MM.1S (cell line): Measurements from ENCODE around the gene KIR3DL3.
"Not testable (repeated sequence)": the region's sequence is repeated elsewhere in the genome, so short reads cannot be mapped to it uniquely, and the experiment has no call there.

Experiments used
- DNase-seq: peaks from one replicate; pipeline ENCODE4 v3.0.0-alpha.2; 2015
- H2AFZ ChIP-seq: fragments of 300-600 bp; sonication (generic); 2 replicates; pipeline ENCODE4 v1.6.0; 2016; ENCODE audit warnings: antibody characterized with exemption, low read length
- H3F3A ChIP-seq: fragments of 300-600 bp; sonication (generic); 2 replicates; pipeline ENCODE4 v1.6.1; 2016; ENCODE audit warnings: mild to moderate bottlenecking, antibody characterized with exemption, low read length, moderate library complexity, mixed read lengths; ENCODE audit not compliant: insufficient read depth
- H3K27ac ChIP-seq: fragments of 300-600 bp; sonication (generic); 2 replicates; pipeline ENCODE4 v1.5.1; 2016; ENCODE audit warnings: mild to moderate bottlenecking, low read length
- H3K27me3 ChIP-seq: fragments of 300-600 bp; sonication (generic); replicated peaks from 2 replicates; pipeline ENCODE4 v1.6.0; 2016; ENCODE audit warnings: low read length; ENCODE audit not compliant: insufficient read depth
- H3K36me3 ChIP-seq: fragments of 300-600 bp; sonication (generic); replicated peaks from 2 replicates; pipeline ENCODE4 v1.6.1; 2016; ENCODE audit warnings: mild to moderate bottlenecking, low read length, mixed read lengths; ENCODE audit not compliant: insufficient read depth
- H3K4me1 ChIP-seq: fragments of 300-600 bp; sonication (generic); 2 replicates; pipeline ENCODE4 v1.6.1; 2016; ENCODE audit warnings: low read length, mixed read lengths
- H3K4me2 ChIP-seq: fragments of 300-600 bp; sonication (generic); 2 replicates; pipeline ENCODE4 v1.6.0; 2016; ENCODE audit warnings: low read depth, low read length
- H3K4me3 ChIP-seq: fragments of 300-600 bp; sonication (generic); 2 replicates; pipeline ENCODE4 v1.5.1; 2016; ENCODE audit warnings: low read length, mixed read lengths
- H3K79me2 ChIP-seq: fragments of 300-600 bp; sonication (generic); 2 replicates; pipeline ENCODE4 v1.6.1; 2016; ENCODE audit warnings: mixed run types, low read length, mixed read lengths
- H3K9ac ChIP-seq: fragments of 300-600 bp; sonication (generic); 2 replicates; pipeline ENCODE4 v1.6.1; 2016; ENCODE audit warnings: low read length, mixed read lengths
- H3K9me2 ChIP-seq: fragments of 300-600 bp; sonication (generic); replicated peaks from 2 replicates; pipeline ENCODE4 v1.6.1; 2016; ENCODE audit warnings: mild to moderate bottlenecking, low read length, mixed read lengths; ENCODE audit not compliant: insufficient read depth
- H3K9me3 ChIP-seq: fragments of 300-600 bp; sonication (generic); replicated peaks from 2 replicates; pipeline ENCODE4 v1.6.1; 2016; ENCODE audit warnings: mild to moderate bottlenecking, low read length, mixed read lengths; ENCODE audit not compliant: insufficient read depth
- H4K20me1 ChIP-seq: fragments of 300-600 bp; sonication (generic); 2 replicates; pipeline ENCODE4 v1.6.1; 2016; ENCODE audit warnings: mild to moderate bottlenecking, low read length, moderate library complexity, mixed read lengths; ENCODE audit not compliant: insufficient read depth

Gene KIR3DL3

DNA sequence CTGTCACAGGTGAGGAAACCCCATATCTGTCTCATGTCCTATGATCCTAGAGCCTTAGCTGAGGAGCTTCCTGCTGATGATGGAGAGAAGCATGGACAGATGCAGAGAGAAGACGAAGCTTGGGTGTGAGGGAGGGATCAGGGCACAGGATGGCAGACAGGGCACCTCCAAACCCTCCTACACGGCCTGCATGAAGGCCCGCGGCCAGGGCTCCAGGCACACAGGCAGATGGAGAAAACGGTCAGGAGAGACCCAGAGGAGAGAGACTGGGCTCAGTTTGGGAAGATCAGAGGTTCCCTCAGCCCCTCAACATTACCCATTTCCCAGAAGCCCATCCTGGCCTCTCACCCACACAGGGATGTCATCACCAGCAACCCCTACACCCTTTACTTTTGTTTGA is 19.8 kb downstream of the KIR3DL3 start:
- H2AFZ ChIP-seq, H3K4me3 ChIP-seq, H3K27ac ChIP-seq, H3F3A ChIP-seq, H3K4me2 ChIP-seq, H3K9me2 ChIP-seq, H4K20me1 ChIP-seq, H3K9ac ChIP-seq, DNase-seq, H3K36me3 ChIP-seq, H3K79me2 ChIP-seq, H3K9me3 ChIP-seq, H3K4me1 ChIP-seq: not testable (repeated sequence)
- peaks cover 19% of the 10 kb centered on the region; the same call in 1 of the 2 replicates for H3K27me3 ChIP-seq

DNA sequence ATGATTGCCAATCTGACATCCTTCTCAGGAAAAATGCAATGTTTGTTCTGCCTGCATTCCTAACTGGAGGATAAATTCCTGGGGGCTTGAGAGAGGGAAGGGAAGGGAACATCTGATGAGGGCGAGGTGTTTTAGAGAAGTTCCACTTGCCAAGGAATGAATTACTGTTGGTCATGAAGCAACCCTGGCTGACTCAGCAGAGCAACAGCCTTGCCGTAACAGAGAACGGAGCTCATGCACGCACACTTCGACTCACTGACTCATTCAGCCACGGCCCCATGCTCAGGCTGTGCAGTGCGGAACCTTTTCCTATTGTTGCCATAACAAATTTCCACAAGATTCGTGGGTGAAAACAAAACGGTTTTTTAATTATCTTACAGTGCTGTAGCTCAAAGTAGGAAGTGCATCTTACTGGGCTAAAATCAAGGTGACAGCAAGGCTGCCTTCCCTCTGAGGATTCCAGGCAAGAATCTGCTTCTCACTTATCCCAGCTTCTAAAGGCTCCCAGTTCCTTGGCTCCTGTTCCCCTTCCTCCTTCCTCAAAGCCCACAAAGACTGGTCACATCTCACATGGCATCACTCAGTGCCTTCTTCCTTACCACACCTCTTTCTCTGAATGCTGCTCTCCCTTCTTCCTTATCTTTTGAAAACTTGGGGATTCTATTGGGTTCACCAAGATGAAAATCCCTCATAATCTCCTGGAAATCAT is 23.5 kb downstream of the KIR3DL3 start:
- H3K4me1 ChIP-seq, H3K4me2 ChIP-seq, H4K20me1 ChIP-seq, H3K9me3 ChIP-seq, H3K9me2 ChIP-seq, H3K9ac ChIP-seq, H3K27me3 ChIP-seq, H3K4me3 ChIP-seq, H3K27ac ChIP-seq, H3K36me3 ChIP-seq, H3F3A ChIP-seq, H2AFZ ChIP-seq, H3K79me2 ChIP-seq, DNase-seq: not testable (repeated sequence)

DNA sequence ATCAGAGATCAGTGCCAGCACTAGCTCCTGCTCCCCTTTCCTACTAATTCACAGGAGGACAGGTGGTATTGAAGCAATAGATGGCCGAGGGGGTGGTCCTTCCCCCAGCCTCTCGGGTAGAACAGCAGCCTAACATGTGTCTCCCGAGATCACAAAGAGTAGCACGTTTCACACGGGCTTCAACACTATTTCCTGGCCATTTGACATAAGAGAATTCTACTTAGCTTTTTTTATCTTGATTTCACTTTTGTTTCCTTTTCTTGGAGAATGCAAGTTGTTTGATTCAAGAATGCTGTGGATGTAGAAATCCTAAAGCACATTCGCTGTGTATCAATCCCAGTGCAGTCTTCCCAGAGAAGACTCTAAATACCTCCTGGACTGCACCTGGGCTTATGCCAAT is 26.0 kb downstream of the KIR3DL3 start:
- not testable (repeated sequence) for H3K4me1 ChIP-seq, H3K9ac ChIP-seq, H3K27ac ChIP-seq, H3K4me3 ChIP-seq, H2AFZ ChIP-seq, H3F3A ChIP-seq, H3K27me3 ChIP-seq, H4K20me1 ChIP-seq, H3K4me2 ChIP-seq, DNase-seq, H3K9me2 ChIP-seq, H3K79me2 ChIP-seq, H3K9me3 ChIP-seq, H3K36me3 ChIP-seq

DNA sequence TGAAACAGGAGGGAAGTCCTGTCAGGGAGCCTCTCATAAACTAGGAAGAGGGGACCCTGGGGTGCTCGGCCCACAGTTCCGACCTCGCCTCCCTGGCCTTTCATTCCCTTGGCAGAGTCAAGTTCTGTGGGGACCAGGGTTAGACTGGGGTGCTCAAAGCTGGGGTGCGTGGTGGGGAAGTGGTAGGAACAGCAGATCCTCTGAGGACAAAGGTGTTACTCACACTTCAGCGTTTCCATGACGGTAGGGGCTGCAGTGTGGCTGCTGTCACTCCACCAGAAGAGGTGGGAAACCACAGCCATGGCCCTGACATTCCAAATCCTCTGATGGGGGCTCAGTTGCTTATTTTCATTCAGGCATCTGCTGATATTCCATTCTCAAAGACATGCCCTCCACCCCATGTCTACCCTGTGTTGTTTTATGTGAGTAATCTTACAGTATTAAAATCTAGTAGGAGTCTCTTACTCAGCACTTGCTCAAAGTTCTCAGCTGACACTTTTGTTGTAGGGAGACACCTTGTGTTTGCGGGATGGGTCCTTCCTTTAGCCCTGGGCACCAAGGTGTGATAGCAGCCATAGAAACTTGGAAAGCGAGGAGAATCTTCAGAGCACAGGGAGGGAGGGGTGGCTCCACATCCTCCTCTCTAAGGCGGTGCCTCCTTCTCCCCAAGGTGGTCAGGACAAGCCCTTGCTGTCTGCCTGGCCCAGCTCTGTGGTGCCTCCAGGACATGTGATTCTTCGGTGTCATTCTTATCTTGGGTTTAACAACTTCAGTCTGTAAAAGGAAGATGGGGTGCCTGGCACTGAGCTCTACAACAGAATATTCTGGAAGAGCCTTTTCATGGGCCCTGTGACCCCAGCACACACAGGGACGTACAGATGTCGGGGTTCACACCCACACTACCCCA is 32.2 kb downstream of the KIR3DL3 start:
- not testable (repeated sequence) for H3K4me3 ChIP-seq, H3K9me2 ChIP-seq, H4K20me1 ChIP-seq, H3K79me2 ChIP-seq, H3K27me3 ChIP-seq, H3K9ac ChIP-seq, H3K27ac ChIP-seq, H3K4me2 ChIP-seq, H3K4me1 ChIP-seq, H3F3A ChIP-seq, H3K36me3 ChIP-seq, H3K9me3 ChIP-seq, H2AFZ ChIP-seq, DNase-seq

DNA sequence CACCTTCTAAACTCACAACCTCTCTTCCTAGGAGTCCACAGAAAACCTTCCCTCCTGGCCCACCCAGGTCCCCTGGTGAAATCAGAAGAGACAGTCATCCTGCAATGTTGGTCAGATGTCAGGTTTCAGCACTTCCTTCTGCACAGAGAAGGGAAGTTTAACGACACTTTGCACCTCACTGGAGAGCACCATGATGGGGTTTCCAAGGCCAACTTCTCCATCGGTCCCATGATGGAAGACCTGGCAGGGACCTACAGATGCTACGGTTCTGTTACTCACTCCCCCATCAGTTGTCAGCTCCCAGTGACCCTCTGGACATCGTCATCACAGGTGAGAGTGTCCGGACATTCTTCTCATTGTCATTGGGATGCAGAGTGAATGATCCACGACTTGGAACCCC is 34.3 kb downstream of the KIR3DL3 start:
- H3K27me3 ChIP-seq, H3K9me2 ChIP-seq, DNase-seq, H4K20me1 ChIP-seq, H3K4me2 ChIP-seq, H3K27ac ChIP-seq, H3K79me2 ChIP-seq, H3K9me3 ChIP-seq, H2AFZ ChIP-seq, H3K4me1 ChIP-seq, H3K36me3 ChIP-seq, H3F3A ChIP-seq, H3K9ac ChIP-seq, H3K4me3 ChIP-seq: not testable (repeated sequence)

DNA sequence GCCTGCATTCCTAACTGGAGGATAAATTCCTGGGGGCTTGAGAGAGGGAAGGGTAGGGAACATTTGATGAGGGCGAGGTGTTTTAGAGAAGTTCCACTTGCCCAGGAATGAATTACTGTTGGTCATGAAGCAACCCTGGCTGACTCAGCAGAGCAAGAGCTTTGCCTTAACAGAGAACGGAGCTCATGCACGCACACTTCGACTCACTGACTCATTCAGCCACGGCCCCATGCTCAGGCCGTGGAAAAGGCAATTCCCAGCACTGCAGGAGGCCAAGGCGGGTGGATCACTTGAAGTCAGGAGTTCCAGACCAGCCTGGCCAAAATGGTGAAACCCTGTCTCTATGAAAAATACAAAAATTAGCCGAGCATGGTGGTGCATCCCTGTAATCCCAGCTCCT is 40.0 kb downstream of the KIR3DL3 start:
- H3K4me3 ChIP-seq, H3K27me3 ChIP-seq, H3K27ac ChIP-seq, DNase-seq, H3K4me2 ChIP-seq, H3K79me2 ChIP-seq, H3K36me3 ChIP-seq, H3K9me2 ChIP-seq, H3K9ac ChIP-seq, H3K4me1 ChIP-seq, H3K9me3 ChIP-seq, H4K20me1 ChIP-seq, H2AFZ ChIP-seq, H3F3A ChIP-seq: not testable (repeated sequence)

DNA sequence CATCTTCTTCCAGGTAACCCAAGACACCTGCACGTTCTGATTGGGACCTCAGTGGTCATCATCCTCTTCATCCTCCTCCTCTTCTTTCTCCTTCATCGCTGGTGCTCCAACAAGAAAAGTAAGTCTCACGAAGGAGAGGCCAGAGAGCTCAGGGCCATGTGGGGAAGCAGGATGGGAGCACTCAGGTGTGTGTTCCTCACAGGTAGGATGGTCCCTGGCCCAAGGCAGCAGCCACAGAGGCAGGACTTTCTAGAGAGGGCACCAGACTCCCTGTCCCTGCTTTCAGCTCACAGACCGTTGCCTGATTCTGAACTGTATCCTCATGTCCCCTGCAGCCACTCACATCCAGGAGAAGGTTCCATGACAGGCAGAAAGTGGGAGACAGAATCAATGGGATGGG is 42.2 kb downstream of the KIR3DL3 start:
- not testable (repeated sequence) for H3K9me3 ChIP-seq, DNase-seq

DNA sequence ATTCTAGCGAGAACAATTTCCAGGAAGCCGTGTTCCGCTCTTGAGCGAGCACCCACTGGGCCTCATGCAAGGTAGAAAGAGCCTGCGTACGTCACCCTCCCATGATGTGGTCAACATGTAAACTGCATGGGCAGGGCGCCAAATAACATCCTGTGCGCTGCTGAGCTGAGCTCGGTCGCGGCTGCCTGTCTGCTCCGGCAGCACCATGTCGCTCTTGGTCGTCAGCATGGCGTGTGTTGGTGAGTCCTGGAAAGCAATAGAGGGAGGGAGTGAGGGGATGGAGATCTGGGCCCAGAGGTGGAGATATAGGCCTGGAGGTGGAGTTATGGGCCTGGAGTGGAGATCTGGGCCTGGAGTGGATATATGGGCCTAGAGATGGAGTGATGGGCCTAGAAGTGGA is 45.4 kb downstream of the KIR3DL3 start, which contains the start of gene KIR2DL1:
Gene KIR2DL1 (plus strand): TSS at position 148 of the 400 bp plus-strand sequence. CDS start 58 bp downstream, at position 206.
- H3K27ac ChIP-seq, DNase-seq, H3K9ac ChIP-seq, H3K4me1 ChIP-seq, H3F3A ChIP-seq, H3K79me2 ChIP-seq, H2AFZ ChIP-seq, H3K4me3 ChIP-seq, H3K4me2 ChIP-seq, H3K9me2 ChIP-seq, H3K36me3 ChIP-seq, H3K9me3 ChIP-seq, H3K27me3 ChIP-seq, H4K20me1 ChIP-seq: not testable (repeated sequence)

More for the DNA sequence above, 42.2 kb downstream of the KIR3DL3 start:
- not testable (repeated sequence) for H4K20me1 ChIP-seq, H3K9ac ChIP-seq, H3K4me3 ChIP-seq, H3K4me2 ChIP-seq, H3K79me2 ChIP-seq, H3K9me2 ChIP-seq, H3K27ac ChIP-seq, H3F3A ChIP-seq, H3K4me1 ChIP-seq, H2AFZ ChIP-seq, H3K36me3 ChIP-seq, H3K27me3 ChIP-seq
